HG03460 (cell line): ENCODE data around the gene VSIR.

Source experiments
- ATAC-seq: cut with Tn5 transposase; IDR thresholded peaks from one replicate; pipeline ENCODE4 v1.9.1; 2021; ENCODE audit not compliant: unreplicated experiment

Gene VSIR

DNA sequence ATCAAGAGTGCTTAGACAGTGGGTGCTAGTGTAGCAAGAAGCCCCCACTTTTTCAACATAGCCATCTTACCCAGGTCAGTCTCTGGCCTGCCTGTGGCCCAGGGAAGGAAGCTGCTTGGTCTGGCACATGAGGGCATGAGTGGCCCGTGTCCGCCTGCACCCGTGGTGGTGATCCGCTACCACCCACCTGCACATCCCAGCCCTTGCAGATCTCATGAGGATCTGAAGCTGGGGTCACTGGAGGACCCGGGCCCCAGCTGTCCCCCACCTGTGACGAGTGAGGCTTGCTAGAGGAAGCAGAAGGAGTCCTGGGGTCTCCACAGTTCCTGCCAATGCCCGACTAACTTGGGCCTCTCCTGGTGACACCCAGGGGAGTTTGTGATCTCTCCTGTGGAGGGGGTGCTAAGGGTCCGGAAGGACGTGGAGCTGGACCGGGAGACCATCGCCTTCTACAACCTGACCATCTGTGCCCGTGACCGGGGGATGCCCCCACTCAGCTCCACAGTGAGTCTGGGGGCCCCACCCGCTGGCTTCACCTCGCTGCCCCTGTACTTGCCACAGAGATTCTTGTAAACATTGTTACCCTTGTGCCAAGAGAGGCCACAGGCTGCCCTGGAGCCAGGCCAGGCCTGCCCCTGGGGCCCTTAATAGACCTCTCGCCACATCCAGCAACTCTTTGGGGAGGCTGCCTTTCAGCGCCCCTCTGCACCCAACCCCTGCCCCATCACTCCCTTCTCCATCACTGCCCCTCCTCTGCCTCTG is 10.8 kb upstream of the VSIR start:
- ATAC-seq = no peak

DNA sequence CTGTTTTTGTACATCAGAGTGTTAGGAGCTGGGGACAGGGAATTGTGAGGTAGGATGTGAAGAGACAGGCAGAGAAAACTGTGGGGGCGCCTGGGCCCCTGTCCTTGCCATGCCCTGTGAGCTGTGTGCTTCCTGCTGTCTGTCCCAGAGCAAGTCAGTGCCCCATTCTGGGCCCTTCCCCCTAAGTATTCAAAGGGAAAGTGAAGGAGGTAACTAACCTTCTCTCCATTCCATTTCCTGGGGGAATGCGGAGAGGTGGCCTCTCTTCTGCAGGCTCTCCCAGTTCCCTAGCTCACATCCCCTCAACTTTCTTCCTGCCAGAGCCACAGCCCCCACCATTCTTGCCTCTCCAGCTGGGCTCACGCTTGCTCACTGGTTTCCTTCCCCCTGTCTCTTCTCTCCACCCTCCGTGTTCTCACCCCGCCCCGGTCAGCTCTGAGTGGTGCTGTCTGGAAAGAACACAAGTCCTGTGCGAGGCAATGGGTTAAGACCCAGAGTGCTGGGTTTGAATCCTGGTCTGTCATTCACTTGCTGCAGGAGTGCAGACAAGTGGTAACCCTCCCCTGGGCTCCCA is 9.7 kb upstream of the VSIR start:
- no peak for ATAC-seq

DNA sequence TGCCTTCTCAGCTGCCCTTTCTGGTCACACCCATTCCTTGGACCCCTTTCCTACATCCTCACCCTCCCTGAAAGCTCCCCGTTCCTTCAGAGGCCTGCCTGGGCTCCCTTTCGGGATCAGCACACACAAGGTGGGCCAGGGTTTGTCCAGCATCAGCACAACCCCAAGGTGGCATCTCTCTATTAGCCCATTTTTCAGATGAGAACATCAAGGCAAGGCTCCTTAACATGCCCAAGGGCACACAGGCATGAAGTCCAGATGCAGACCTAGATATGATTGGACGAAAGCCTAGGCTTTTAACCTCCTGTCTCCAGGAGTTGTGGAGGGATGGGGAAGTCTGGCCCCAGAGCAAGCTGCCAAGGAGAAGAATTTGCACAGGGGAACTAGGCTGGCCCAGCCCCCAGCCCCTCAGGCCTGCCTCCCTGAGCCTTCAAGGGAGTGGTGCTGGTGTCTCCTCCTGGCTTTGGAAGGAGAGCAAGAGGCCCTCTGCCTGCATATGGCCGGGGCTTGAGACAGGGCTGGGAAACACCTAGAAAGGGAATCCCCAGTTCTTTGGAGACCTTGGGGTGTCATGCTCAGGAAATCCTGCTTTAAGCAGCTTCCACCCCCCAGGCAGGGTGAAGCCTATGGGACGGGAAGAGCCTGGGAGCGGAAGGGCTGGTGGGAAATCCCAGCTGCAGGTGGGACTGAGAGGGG is 9.0 kb upstream of the VSIR start:
- no peak for ATAC-seq

DNA sequence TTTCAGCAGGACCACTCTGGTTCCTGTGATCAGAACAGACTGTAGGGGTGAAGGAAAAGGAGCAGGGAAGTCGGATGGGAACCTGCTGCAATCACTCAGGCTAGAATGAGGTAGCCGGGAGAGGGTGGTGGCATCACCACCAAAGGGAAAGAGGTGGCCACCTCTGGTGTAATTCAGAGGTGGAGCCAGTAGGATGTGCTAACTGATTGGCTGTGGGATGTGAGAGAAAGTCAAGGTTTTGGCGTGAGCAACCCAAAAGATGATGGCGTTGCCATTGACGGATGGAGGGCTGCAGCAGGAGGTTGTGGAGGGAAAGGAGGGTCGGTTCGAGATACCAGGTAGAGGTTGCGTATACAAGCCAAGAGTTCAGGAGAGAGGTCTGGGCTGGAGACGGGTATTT is 7.4 kb upstream of the VSIR start:
- ATAC-seq = no peak

DNA sequence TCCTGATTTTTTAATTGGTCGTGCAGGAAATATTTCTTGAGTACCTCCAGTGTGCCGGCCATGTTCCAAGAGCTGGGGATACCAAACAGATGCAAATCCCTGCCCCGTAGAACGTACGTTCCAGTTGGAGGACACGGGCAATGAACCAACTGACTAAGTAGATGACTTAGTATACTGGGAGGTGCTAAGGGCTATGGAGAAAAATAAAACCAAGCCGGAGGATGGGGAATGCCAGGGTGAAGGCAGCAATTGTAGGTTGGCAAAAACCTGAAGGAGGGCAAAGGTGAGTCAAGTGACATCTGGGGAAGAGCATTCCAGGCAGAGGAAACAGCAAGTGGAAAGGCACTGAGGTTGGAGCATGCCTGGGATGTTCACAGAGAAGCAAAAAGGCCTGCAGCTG is 6.8 kb upstream of the VSIR start:
- no peak for ATAC-seq

DNA sequence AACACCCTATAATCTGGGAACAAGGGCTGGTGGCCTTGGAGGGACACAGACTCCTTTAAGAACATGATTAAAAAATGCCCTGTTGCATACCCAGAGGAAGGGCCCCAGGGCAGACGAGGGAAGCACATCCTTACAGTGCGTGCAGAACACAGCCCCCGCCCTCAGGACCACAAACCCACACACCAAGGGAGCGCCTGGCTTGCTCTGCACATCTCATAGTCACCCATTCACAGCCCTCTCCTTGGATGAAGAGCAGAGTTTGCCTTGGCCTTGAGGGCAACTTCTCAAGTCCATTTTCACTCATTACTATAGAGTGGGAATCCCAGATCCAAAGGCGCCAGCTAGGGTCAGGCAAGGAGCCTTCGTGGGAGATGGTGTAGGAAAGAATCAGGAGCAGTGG is 6.3 kb upstream of the VSIR start:
- ATAC-seq = no peak

DNA sequence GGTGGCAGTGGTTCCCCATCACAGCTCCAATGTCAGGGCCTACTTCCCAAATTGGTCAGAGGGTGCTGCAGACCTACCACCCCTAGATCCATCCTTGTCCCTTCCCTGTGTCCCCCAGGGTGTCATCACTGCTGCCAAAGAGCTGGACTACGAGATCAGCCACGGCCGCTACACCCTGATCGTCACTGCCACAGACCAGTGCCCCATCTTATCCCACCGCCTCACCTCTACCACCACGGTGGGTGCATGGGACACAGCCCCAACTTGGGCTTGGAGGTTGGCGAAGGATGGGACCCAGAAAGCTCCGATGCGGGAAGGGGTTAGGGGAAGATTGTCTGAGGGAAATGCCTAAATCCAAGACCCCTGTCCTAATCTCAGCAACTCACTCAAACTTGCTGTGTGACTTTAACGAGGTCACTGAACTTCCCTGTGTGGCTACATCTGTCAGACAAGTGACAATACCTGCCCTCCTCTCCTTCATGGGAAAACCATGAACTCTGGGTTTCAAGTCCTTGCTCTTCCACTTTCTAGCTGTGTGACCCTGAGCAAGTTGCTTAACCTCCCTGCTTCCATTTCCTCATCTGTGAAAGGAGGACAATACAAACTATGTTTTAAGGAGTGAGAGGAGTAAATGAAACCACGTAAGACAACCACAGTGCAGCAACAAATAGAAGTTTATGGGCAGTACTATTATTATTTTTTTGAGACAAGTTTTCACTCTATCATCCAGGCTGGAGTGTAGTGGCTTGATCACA is 4.9 kb upstream of the VSIR start:
- no peak for ATAC-seq

DNA sequence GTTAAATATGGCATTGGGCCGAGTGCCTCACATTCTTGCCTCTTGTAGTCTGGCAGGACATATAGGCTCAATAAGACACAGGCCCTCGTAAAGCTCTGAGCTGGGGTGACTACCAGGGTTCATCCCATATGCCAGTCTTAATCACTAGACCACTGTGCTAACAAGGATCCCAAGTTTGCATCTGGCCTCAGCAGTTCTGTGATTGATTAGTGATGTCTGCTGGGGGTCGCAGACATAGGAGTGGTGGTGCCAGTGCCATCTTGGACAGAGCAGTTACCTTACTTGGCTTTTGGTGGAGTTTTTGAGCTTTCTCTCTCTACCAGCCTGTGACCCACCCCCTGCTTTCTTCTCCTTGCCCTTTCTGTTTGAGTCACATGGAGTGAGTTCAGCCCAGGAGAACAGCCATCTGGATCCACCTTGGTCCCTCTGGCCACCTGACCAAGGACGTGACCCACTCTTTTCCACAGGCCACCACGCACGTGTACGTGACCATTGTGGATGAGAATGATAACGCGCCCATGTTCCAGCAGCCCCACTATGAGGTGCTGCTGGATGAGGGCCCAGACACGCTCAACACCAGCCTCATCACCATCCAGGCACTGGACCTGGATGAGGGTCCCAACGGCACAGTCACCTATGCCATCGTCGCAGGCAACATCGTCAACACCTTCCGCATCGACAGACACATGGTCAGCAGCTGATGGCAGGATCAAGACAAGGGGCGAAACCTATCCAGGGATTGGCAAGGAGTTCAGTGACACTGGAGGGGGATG is 4.1 kb upstream of the VSIR start:
- no peak for ATAC-seq

DNA sequence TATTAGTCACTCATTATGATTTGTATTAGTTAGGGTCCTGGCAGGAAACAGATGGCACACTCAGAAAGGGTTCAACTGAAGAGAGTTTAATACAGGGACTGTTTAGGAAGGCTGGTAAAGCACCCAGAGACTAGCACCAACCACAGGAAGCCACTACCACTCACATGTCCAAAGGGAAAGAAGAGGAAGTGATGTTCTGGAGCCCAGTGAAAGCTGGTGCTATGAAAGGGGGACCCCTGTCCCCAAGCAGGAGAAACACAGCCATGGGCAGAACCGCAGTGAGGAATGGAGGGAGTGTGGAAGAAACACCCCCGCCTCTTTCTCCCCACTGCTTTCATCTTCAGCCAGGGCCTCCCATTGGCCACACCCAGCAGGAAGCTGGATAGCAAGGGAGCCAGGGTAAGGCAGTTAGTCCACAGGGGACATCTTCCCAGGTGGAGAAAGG is 3.2 kb upstream of the VSIR start:
- no peak for ATAC-seq

DNA sequence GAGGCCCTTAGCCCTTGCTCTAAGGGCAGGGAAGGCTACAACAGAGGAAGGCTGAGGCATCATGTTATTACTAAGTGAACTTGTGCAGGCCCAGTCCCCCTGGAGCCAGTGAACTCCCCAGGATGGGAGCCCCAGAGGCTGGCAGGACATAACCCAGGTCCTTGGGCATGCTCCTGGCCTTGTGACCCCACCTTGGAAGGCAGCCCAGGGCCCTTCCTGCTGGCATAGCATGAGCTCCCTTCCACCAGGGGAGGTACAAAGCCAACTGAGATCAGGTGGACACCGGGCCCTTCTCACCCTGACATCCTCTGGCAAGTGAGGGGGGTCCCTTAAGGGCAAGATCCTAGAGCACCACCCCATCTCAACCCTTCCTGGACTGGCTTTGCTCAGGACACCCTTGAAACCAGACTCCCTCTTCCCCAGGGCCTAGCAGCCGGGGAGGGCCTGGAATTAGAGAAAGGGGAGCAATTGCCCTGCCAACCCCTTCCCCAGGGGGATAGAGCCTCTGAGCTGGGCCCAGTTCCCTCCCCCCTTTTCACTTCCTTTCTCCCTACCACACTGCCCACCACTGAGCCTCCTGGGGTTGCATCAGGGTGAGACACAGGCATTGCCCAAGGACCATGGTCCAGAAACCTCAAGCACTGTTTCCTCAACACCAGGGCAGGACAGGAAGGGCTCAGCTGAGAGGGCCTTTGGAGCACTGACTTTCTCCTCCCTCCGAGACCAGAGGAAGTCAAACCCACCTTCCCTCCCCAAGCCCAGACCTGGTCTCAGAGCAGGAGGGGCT is 1.8 kb upstream of the VSIR start:
- ATAC-seq = no peak

DNA sequence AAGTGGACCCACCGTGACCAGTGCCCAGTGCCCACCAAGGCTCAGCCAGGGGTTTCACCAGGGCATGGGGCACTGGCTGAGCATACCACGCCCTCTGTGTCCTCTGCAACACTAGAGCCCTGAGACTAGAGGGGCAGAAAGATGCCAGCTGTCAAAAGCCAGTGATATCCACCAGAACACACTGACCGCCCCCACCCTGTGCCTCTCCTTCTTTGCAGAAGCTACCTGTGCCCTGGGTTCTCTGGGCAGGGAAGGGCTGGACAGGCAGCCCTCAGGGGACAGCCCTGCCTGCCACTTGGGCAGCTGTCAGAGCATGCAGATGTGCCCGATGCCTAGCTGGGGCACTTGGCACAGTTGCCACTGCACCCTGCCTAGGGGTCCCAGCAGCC is 494 bp downstream of the VSIR start:
- ATAC-seq = no peak

DNA sequence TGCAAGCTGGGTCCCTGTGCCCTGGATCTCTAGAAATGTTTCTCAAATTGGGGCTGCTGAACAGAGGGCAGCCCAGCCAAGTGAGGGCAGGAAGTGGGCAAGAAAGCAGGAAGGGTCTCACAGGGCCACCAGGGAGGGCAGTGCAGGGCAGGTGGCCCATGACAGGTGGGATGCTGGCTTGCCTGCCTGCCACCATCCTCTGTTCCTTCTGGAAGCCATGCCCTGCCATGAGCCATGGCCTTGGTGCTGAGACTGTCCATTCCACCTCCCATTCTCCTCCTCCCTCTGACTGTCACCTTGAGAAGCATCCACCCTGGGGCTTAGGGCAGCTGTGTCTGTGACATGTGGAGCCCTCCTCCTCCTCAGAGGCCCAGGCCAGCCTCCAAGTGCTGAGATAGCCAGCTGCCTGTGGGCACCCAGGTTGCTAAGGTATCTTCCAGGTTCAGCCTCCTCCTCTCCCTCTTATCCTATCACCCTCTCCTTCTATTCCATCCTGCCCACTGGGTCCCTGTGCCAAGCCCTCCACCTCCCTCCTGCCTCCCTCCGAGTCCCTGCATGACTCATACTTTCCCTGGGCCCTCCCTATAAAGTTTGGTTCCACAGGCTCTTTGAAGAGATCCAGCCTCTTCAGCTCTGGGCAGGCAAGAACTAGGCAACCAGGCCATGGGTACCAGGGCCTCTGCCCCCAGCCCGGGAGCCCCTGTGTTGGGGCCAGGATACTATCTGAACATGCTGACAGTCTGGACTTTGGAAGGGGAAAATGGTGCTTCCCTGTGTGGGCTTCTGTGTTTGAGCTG is 1.3 kb downstream of the VSIR start:
- ATAC-seq = no peak

DNA sequence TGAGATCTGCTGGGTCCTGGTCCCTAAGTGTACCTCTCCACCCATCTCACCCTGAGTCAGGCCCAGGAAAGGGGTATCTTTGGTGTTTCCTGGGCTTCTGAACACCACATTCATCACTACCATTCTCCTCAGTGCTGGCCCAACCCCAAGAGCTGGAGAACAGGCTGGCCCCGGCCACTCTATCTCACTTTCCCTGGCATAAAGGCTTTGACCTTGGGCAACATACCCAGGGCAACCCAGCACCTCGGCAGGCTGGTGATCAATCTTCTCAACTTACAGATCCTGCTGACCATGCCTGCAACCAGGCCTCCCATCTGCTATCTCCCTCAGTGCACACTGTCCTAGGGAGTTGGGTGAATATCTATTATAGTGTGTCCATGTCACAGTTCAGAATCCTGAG is 2.1 kb downstream of the VSIR start:
- no peak for ATAC-seq

DNA sequence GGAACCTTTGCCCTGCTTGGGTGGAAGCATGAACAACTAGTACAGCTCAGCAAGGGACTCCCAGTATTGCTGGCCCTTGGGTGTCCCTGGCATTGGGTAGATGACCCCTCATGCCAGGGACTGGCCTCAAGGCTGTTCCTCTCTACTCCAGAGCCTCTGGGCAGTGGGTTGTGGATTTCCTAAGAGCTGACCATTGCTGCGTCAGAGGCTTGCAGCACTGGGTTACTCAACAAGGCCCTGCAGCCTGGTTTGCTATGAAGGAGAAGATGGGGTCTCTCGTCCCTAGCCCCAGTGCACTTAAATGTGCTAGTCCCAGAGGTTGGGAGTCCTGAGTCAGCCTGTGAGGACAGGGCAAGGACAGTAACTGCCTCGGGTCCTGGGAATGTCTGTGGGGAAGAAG is 2.5 kb downstream of the VSIR start:
- ATAC-seq = no peak

DNA sequence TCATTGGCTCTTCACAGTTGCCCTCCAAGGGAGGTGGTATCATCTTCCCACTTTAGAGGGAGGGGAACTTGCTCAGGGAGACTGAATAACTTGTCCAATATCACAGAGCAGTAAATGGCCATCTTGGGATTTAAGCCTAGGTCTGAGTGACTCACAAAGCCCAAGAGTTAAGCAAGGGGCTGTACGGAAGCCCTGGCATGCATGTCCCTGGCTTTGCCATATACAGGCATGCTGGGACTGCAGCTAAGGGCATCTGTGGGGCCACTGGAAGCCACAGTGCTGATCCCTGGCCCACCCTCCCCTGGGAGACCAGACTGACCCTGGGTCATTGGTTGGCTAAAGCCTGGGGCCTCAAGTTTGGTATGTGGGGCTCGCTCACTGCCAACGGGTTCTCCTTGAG is 3.1 kb downstream of the VSIR start:
- no peak for ATAC-seq

DNA sequence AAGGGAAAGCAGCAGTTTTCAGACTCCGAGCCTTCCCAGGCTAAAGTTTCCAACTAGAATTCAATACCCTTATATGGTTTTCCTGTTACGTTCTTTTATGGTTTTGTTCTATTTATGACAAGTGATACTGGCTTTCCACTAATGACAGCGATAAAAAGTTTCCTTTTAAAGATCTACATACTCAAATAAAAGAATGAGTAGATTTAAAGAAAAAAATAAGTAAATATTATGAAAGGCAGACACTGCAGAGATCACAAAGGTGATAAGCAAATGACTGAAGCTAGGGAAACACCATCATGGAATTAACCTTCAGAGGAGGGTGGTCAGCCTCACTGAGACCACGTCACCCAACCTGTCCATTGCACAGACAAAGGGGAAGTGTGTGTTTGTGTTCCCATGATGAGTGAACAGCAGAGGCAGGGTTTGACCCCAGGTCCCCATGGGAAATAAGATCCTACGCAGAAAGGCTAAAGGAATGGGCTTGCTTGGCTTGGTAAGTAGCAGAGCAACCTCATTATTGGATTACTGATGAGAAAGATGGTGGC is 4.0 kb downstream of the VSIR start:
- ATAC-seq = peak; percentile 27

DNA sequence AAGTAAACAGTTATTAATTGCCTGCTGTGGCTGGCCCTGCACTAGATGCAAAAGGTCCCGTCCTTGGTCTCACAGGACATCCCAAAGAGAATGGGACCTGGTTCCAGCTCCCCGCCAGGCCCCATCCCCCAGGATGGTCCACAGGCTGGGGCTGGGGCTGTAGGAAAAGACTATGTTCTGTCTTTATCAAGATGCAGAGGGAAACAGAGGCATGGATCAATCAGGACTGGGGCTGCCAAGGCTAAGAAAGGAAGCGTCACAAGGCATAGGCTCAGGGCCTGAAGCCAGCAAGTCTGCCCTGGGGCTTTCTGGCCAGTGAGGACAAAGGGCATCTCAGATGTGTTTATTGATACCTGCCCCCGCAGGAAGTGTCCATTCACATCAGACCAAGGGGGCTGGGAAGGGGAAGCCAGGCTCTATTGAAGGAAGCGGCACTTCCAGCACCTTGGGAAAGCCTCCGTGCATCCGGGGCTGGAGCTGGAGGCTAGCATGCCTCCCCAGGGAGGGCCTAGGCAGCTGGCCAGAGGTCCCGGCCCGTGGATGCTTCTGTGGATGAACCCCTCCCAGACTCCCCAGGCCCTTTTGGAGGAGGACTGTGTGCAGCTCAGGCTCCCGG is 5.8 kb downstream of the VSIR start:
- ATAC-seq = no peak

DNA sequence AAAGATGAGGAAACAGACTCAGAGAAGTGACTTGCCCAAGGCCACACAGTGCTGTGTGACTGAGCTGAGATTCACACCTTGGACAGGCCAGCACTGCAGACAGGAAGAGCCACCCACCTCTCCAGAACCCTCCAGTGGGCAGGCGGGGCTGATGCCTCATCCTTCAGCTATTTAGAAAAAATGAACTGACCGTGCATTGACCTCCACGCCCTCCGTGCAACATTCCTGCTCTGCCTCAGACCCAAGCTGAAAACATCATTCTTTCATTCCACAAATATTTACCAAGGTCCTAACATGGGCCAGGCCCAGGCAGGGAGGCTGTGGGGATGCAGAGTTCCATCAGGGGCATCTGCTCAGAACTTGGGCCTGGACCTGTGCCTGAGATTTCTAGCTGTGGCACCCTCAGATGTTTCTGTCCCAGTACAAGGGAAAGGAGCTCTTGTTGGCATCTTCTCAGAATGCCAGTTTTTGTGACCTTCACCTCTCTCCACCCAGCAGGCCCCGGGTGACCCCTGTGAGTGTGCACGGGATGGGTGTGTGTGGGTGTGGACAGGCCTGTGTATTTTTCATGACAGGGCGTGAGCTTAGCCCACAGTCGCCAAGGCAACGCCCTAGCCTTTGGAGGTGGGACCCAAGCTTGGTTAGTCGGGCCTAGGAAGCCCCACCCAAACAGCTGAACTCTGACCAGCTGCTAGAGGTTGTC is 6.5 kb downstream of the VSIR start:
- ATAC-seq = no peak
